Endothelial cell of umbilical vein (primary cell): ENCODE data around the gene FAM174B. TPM values are rescaled to one million over a fixed set of nuclear protein-coding genes. Genes with fewer than 3 reads are reported as not detected.

Experiments
- BruUV-seq: library from RNA; stranded (reverse); fragments of 400-500 nt; replicated peaks from 2 replicates; lab custom pipeline; 2021; lab: Mats Ljungman, UMichigan
- CTCF ChIA-PET: fragments of 300-600, 350-600 bp; sonication (Branson Sonifier 250); formaldehyde crosslinking; loops from one replicate; lab custom pipeline; 2021; ENCODE audit warnings: antibody characterized with exemption, inconsistent platforms; lab: Charles Lee
- POLR2A ChIA-PET: fragments of 300-600, 350-600 bp; sonication (Branson Sonifier 250); formaldehyde crosslinking; loops from one replicate; lab custom pipeline; 2021; ENCODE audit warnings: antibody characterized with exemption, inconsistent platforms; lab: Charles Lee
- DNase-seq: peaks from one replicate; pipeline ENCODE4 v3.0.0-alpha.2; 2011; ENCODE audit warnings: low read depth, low spot score
- FAIRE-seq: peaks from 2 replicates; lab custom pipeline; 2011; peaks lifted over from hg19 to GRCh38; lab: Jason Lieb, UNC
- H2AFZ ChIP-seq: 2 replicates; pipeline ENCODE4 v1.6.0; 2012; ENCODE audit warnings: low read depth, low read length, control low read depth, inconsistent platforms
- H3K27ac ChIP-seq: 2 replicates; pipeline ENCODE4 v1.5.1; 2011; ENCODE audit warnings: low read depth, mild to moderate bottlenecking, control low read depth, low read length, moderate library complexity; ENCODE audit not compliant: insufficient read depth
- H3K27me3 ChIP-seq, 2 experiments: 2 replicates each; pipeline versions ENCODE4 v1.6.0 to v1.6.1; 2011; ENCODE audit warnings: low read length in 2 of 2, mixed read lengths in 1 of 2; ENCODE audit not compliant: control insufficient read depth in 2 of 2, insufficient read depth in 2 of 2
- H3K36me3 ChIP-seq, 2 experiments: 2 replicates in 1 of 2; 3 replicates in 1 of 2; pipeline ENCODE4 v1.5.1; 2011; ENCODE audit warnings: low read length in 2 of 2, mild to moderate bottlenecking in 1 of 2, moderate library complexity in 1 of 2; ENCODE audit not compliant: control insufficient read depth in 2 of 2, insufficient read depth in 2 of 2; ENCODE audit errors: extremely low read depth in 1 of 2
- H3K4me1 ChIP-seq: 3 replicates; pipeline ENCODE4 v1.5.1; 2011; ENCODE audit warnings: mild to moderate bottlenecking, low read length; ENCODE audit not compliant: control insufficient read depth, insufficient read depth; ENCODE audit errors: extremely low read depth
- H3K4me2 ChIP-seq: 2 replicates; pipeline ENCODE4 v1.6.1; 2011; ENCODE audit warnings: low read length, control low read depth, mixed read lengths; ENCODE audit not compliant: insufficient read depth
- H3K4me3 ChIP-seq, 3 experiments: fragments of 200-600 bp in 1 of 3; sonication (generic), shearing (Covaris generic) in 1 of 3; replicated peaks in 1 of 3; 2 replicates each; pipeline ENCODE4 v1.5.1; 2011 to 2016; ENCODE audit warnings: control low read depth in 3 of 3, low read length in 3 of 3, mild to moderate bottlenecking in 2 of 3, inconsistent platforms in 1 of 3, low read depth in 1 of 3, moderate library complexity in 1 of 3; ENCODE audit not compliant: insufficient read depth in 1 of 3
- H3K79me2 ChIP-seq: 2 replicates; pipeline ENCODE4 v1.6.0; 2012; ENCODE audit warnings: low read length, inconsistent platforms; ENCODE audit not compliant: control insufficient read depth, insufficient read depth
- H3K9ac ChIP-seq: replicated peaks from 2 replicates; pipeline ENCODE3; 2011; ENCODE audit warnings: low read length, control low read depth; ENCODE audit not compliant: insufficient read depth; ENCODE audit errors: extremely low read depth
- H3K9me1 ChIP-seq: replicated peaks from 3 replicates; pipeline ENCODE4 v1.6.0; 2011; ENCODE audit warnings: mild to moderate bottlenecking, low read length; ENCODE audit not compliant: control insufficient read depth, insufficient read depth; ENCODE audit errors: extremely low read depth
- H3K9me3 ChIP-seq: replicated peaks from 2 replicates; pipeline ENCODE4 v1.5.1; 2012; ENCODE audit warnings: low read length, inconsistent platforms; ENCODE audit not compliant: control insufficient read depth, insufficient read depth
- H4K20me1 ChIP-seq: replicated peaks from 2 replicates; pipeline ENCODE3; 2011; ENCODE audit warnings: mild to moderate bottlenecking, low read length; ENCODE audit not compliant: control insufficient read depth, insufficient read depth; ENCODE audit errors: extremely low read depth
- CTCF ChIP-seq, 2 donors: IDR thresholded peaks; 1 replicate in 1 of 2; 2 replicates in 1 of 2; pipeline ENCODE4 v1.5.1; 2011; ENCODE audit warnings: low read length in 2 of 2, mild to moderate bottlenecking in 2 of 2, moderate library complexity in 2 of 2, control low read depth in 1 of 2, inconsistent platforms in 1 of 2, low read depth in 1 of 2; ENCODE audit not compliant: insufficient read depth in 1 of 2; ENCODE audit errors: extremely low read depth in 1 of 2
- EZH2 ChIP-seq: IDR thresholded peaks from 2 replicates; pipeline ENCODE4 v1.6.1; 2012; ENCODE audit warnings: borderline replicate concordance, low read depth, mild to moderate bottlenecking, moderate library complexity, low read length, inconsistent platforms; ENCODE audit not compliant: severe bottlenecking
- FOS ChIP-seq: IDR thresholded peaks from 2 replicates; pipeline ENCODE4 v1.6.1; 2011; ENCODE audit warnings: mild to moderate bottlenecking, low read length, moderate library complexity, borderline replicate concordance; ENCODE audit not compliant: insufficient read depth
- GATA2 ChIP-seq: IDR thresholded peaks from 2 replicates; pipeline ENCODE4 v1.7.0; 2011; ENCODE audit warnings: low read depth, mild to moderate bottlenecking, moderate library complexity, mixed read lengths, low read length; ENCODE audit not compliant: insufficient read length, insufficient read depth
- JUN ChIP-seq: IDR thresholded peaks from 2 replicates; pipeline ENCODE4 v1.6.1; 2011; ENCODE audit warnings: borderline replicate concordance, low read depth; ENCODE audit not compliant: insufficient read length, insufficient read depth
- MYC ChIP-seq: IDR thresholded peaks from one replicate; pipeline ENCODE4 v1.6.1; 2011; ENCODE audit warnings: mild to moderate bottlenecking, low read depth, low read length
- POLR2A ChIP-seq: IDR thresholded peaks from 2 replicates; pipeline ENCODE4 v1.6.1; 2012; ENCODE audit warnings: low read depth, mild to moderate bottlenecking, control low read depth, low read length
- POLR2AphosphoS5 ChIP-seq: IDR thresholded peaks from 2 replicates; pipeline ENCODE4 v1.6.1; 2012; ENCODE audit warnings: low read depth, mild to moderate bottlenecking, control low read depth, low read length, moderate library complexity; ENCODE audit not compliant: insufficient read depth
- dilution Hi-C: fragments of 300-500 bp; cut with MboI; formaldehyde crosslinking; loops from one replicate; pipeline ENCODE4 v1.15.0; 2019; ENCODE audit warnings: low sequenced_read_pairs; ENCODE audit not compliant: extremely low pct_ligation_motif_present
- intact Hi-C: fragments of 100-400 bp; cut with micrococcal nuclease; formaldehyde crosslinking; loops from one replicate; pipeline ENCODE4 v1.10.0; 2022
- polyA plus RNA-seq, 4 experiments: library from polyadenylated mRNA; depleted of rRNA in 3 of 4; stranded (reverse) in 3 of 4; unstranded in 1 of 4; fragments of >200 nt; gene quantifications; 2 replicates each; pipeline versions ENCODE4 v1.2.1 to v1.2.3, GENCODE V29; 2011 to 2012; ENCODE audit warnings: missing spikeins in 1 of 4
- total RNA-seq: library from RNA; stranded (reverse); gene quantifications from 2 replicates; pipeline ENCODE4 v1.2.3, GENCODE V29; 2021
- TF ChIP-seq, protein P1 (sequence below): IDR thresholded peaks from 2 replicates; pipeline ENCODE4 v1.6.1; 2011; ENCODE audit not compliant: insufficient read depth, insufficient read length

The FAM174B gene
- total and polyA plus RNA-seq, 2 donors (not counting 3 experiments of a cell fraction or from before 2014, with no cell fraction given), result 25.9 to 30.2 TPM

DNA sequence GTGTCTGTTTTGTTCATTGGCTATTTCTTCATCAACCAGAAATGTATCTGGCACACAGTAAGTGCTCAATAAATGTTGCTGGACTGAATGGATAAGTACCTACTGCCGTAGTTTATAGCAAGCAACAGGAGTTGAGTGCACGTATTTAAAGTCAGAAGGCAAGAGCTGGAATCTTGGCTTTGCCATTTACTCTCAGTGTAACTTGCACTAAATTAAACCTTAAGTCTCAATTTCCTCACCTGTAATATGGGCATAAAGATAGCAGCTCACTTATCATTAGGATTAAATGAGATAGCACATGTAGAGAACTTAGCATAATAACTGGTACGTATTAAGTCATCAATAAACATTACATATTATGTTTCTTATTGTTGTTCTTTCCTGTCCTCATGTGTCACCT, 13.0 kb upstream of the FAM174B start:
- Histone ChIP-seq H3K9ac (no peak overlapping the region), H4K20me1 (no peaks in the 10 kb centered on the region), H3K27ac (no peak overlapping the region), H3K4me2 (no peak overlapping the region), H3K9me1 (no peaks in the 10 kb centered on the region), H3K27me3 (peaks cover 0 to 2% of the 10 kb centered on the region in 2 experiments), H3K4me3 (no peak overlapping the region), H3K36me3 (no peaks in the 10 kb centered on the region), H3K4me1 (no peaks in the 10 kb centered on the region), H2AFZ (no peak overlapping the region), H3K9me3 (no peaks in the 10 kb centered on the region), H3K79me2 (no peaks in the 10 kb centered on the region)
- FAIRE-seq, result no peak
- BruUV-seq, result no TSS peak
- dilution Hi-C loops (no loop called here), intact Hi-C loops (no loop called here)
- CTCF ChIA-PET, result interaction anchor here (1.0 to 3.0 kb wide), 3 partner anchors 14 to 147 kb away, joined by 4 to 13 read pairs (median 5); no protein-coding TSS in a partner anchor
- DNase-seq, result no peak
- POLR2A ChIA-PET, result no interaction called here
- TF ChIP-seq CTCF (IDR thresholded peaks at IDR 0.05; ENCODE audit: extremely low read depth in 1 of 2, insufficient read depth in 1 of 2, low read depth in 1 of 2, low read length in 2 of 2) (no peak), POLR2A (no peak)

DNA sequence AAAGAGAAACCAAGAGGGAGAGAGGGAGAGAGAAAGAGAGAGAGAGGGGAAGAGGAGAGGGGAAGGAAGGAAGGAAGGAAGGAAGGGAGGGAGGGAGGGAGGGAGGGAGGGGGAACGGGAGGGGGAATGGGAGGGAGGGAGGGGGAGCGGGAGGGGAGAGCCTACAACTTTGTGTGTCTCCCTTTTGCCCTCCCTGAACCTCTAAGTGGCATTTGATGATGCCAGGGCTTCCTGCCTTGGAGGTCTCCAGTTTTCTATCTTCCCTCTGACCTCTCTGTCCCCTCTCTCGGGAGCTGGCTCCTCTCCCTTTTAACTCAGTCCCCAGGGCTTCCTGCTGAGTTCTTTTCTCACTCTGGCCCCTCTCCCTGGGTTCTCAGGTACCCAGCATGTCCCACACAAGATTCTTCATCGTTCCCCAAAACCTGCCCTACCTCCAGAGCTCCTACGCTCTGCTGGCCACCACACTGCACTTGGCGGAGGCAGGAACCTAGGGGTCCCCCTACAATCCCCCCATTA, 12.5 kb upstream of the FAM174B start:
- CTCF ChIA-PET, result interaction anchor here (1.3 to 3.0 kb wide), 2 partner anchors 47 to 146 kb away, joined by 4 to 13 read pairs; no protein-coding TSS in a partner anchor
- FAIRE-seq, result no peak
- intact Hi-C loops, result no loop called here

More for the DNA sequence above, 12.5 kb upstream of the FAM174B start:
- no peak overlapping the region for H3K4me2 ChIP-seq
- peaks cover 0 to 2% of the 10 kb centered on the region in 2 experiments for H3K27me3 ChIP-seq
- dilution Hi-C loops, result no loop called here
- BruUV-seq, result no TSS peak
- H3K9me3 ChIP-seq, result no peaks in the 10 kb centered on the region
- TF ChIP-seq GATA2 (no peak), POLR2AphosphoS5 (no peak), EZH2 (no peak), MYC (no peak), JUN (no peak), CTCF (IDR thresholded peaks at IDR 0.05; ENCODE audit: extremely low read depth in 1 of 2, insufficient read depth in 1 of 2, low read depth in 1 of 2, low read length in 2 of 2) (no peak), POLR2A (no peak), FOS (no peak)
- TF ChIP-seq, protein P1, sequence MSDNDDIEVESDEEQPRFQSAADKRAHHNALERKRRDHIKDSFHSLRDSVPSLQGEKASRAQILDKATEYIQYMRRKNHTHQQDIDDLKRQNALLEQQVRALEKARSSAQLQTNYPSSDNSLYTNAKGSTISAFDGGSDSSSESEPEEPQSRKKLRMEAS, result no peak
- POLR2A ChIA-PET, result no interaction called here
- H3K4me3 ChIP-seq, result no peak overlapping the region
- no peak overlapping the region for H3K27ac ChIP-seq
- no peaks in the 10 kb centered on the region for H3K4me1 ChIP-seq
- H3K9ac ChIP-seq, result no peak overlapping the region
- no peak for DNase-seq
- H2AFZ ChIP-seq, result no peak overlapping the region
- no peaks in the 10 kb centered on the region for H3K36me3 ChIP-seq
- H3K79me2 ChIP-seq, result no peaks in the 10 kb centered on the region
- H4K20me1 ChIP-seq, result no peaks in the 10 kb centered on the region
- H3K9me1 ChIP-seq, result no peaks in the 10 kb centered on the region
